A673 (cell line): ENCODE measurements around the gene BTNL2. TPM values are rescaled to one million over a fixed set of nuclear protein-coding genes. Genes with fewer than 3 reads are reported as not detected.

ENCODE experiments used
- BruUV-seq: library from RNA; stranded (reverse); fragments of 400-500 nt; replicated peaks from 2 replicates; lab custom pipeline; 2021; lab: Mats Ljungman, UMichigan
- CTCF ChIA-PET: fragments of 300-600 bp; sonication (Branson Sonifier 250); formaldehyde crosslinking; loops from one replicate; lab custom pipeline; 2022; ENCODE audit warnings: antibody characterized with exemption; lab: Charles Lee
- POLR2A ChIA-PET: fragments of 300-600 bp; sonication (Branson Sonifier 250); formaldehyde crosslinking; loops from one replicate; lab custom pipeline; 2022; ENCODE audit warnings: antibody characterized with exemption; ENCODE audit not compliant: low non-redundant PET; lab: Charles Lee
- DNase-seq: peaks from one replicate; pipeline ENCODE4 v3.0.0-alpha.2; 2015; ENCODE audit warnings: low spot score
- H3K27ac ChIP-seq: fragments of 200-600 bp; sonication (generic); 2 replicates; pipeline ENCODE4 v1.5.1; 2016; ENCODE audit warnings: mixed run types, low read depth, mild to moderate bottlenecking, mixed read lengths, antibody characterized with exemption, low read length; ENCODE audit not compliant: poor library complexity, severe bottlenecking
- H3K27me3 ChIP-seq: fragments of 200-600 bp; sonication (generic); replicated peaks from 2 replicates; pipeline ENCODE4 v1.6.1; 2017; ENCODE audit warnings: mixed run types, low read depth, mild to moderate bottlenecking, mixed read lengths, antibody characterized with exemption, low read length; ENCODE audit not compliant: insufficient read depth, poor library complexity
- H3K36me3 ChIP-seq: fragments of 200-600 bp; sonication (generic); 2 replicates; pipeline ENCODE4 v1.6.1; 2016; ENCODE audit warnings: mixed run types, mild to moderate bottlenecking, mixed read lengths, antibody characterized with exemption, low read length; ENCODE audit not compliant: insufficient read depth, poor library complexity, severe bottlenecking
- H3K4me1 ChIP-seq: fragments of 200-600 bp; sonication (generic); 2 replicates; pipeline ENCODE4 v1.6.1; 2017; ENCODE audit warnings: mixed run types, mild to moderate bottlenecking, mixed read lengths, antibody characterized with exemption, low read length; ENCODE audit not compliant: insufficient read depth, poor library complexity, severe bottlenecking
- H3K4me3 ChIP-seq: fragments of 200-600 bp; sonication (generic); 2 replicates; pipeline ENCODE4 v1.5.1; 2016; ENCODE audit warnings: low read depth, mixed run types, mild to moderate bottlenecking, mixed read lengths, low read length; ENCODE audit not compliant: poor library complexity, severe bottlenecking
- H3K9me3 ChIP-seq: fragments of 200-600 bp; sonication (generic); 2 replicates; pipeline ENCODE4 v1.6.1; 2016; ENCODE audit warnings: mixed run types, low read depth, mild to moderate bottlenecking, mixed read lengths, antibody characterized with exemption, low read length; ENCODE audit not compliant: poor library complexity, severe bottlenecking
- EZH2 ChIP-seq: fragments of 200-600 bp; sonication (generic); IDR thresholded peaks from 2 replicates; pipeline ENCODE4 v1.6.1; 2017; ENCODE audit warnings: borderline replicate concordance, low read depth, mild to moderate bottlenecking, mixed read lengths, antibody characterized with exemption, low read length; ENCODE audit not compliant: poor library complexity, severe bottlenecking
- intact Hi-C: fragments of 100-400 bp; cut with micrococcal nuclease; formaldehyde crosslinking; loops from one replicate; pipeline ENCODE4 v1.10.0; 2022; ENCODE audit not compliant: unreplicated experiment
- total RNA-seq: library from RNA; stranded (reverse); gene quantifications from 2 replicates; pipeline ENCODE4 v1.2.3, GENCODE V29; 2021
- TF ChIP-seq, protein P1 (sequence below): fragments of 300-800, 200-600 bp; sonication (generic); conservative IDR thresholded peaks from 2 replicates; pipeline ENCODE4 v1.5.1; 2017; ENCODE audit warnings: low read depth, mild to moderate bottlenecking, antibody characterized with exemption, low read length, moderate library complexity, mixed read lengths

BTNL2 gene
- total RNA-seq, 1 experiment from 2014 or later, result not detected

- ChIA-PET POLR2A (no interaction called here), CTCF (no interaction called here)
- BruUV-seq, result no TSS peak
- Histone ChIP-seq H3K27ac (no peak overlapping the region), H3K4me1 (peaks cover 5% of the 10 kb centered on the region), H3K27me3 (no peaks in the 10 kb centered on the region), H3K36me3 (no peaks in the 10 kb centered on the region), H3K9me3 (no peaks in the 10 kb centered on the region), H3K4me3 (no peak overlapping the region)
- intact Hi-C loops, result no loop called here
- TF ChIP-seq EZH2, result no peak
- TF ChIP-seq, protein P1, sequence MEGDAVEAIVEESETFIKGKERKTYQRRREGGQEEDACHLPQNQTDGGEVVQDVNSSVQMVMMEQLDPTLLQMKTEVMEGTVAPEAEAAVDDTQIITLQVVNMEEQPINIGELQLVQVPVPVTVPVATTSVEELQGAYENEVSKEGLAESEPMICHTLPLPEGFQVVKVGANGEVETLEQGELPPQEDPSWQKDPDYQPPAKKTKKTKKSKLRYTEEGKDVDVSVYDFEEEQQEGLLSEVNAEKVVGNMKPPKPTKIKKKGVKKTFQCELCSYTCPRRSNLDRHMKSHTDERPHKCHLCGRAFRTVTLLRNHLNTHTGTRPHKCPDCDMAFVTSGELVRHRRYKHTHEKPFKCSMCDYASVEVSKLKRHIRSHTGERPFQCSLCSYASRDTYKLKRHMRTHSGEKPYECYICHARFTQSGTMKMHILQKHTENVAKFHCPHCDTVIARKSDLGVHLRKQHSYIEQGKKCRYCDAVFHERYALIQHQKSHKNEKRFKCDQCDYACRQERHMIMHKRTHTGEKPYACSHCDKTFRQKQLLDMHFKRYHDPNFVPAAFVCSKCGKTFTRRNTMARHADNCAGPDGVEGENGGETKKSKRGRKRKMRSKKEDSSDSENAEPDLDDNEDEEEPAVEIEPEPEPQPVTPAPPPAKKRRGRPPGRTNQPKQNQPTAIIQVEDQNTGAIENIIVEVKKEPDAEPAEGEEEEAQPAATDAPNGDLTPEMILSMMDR, result no peak
- no peak for DNase-seq
Measured at GRCh38 chr6:32375739-32376529, 31.0 kb downstream of the BTNL2 start.

DNA sequence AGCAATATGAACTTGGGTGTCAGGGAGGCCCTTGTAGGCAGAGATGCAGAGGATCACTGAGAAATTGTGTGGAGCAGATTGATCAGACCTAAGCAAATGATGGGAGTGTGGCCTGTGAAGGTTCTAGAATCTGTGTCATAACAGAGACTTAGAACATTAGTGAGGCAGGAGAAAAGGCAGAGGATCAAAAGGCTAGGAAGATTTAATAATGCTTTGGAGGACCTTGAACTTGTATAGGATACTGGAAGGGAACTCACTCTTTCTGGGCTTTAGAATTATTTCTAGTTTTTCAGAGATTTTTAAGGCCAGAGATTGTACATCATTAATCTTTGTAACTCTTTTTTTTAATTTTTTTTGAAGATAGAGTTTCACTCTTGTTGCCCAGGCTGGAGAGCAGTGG is 35.2 kb downstream of the BTNL2 start, which contains the start of gene TSBP1:
Gene TSBP1 (minus strand): TSS at position 101 of the 400 bp plus-strand sequence. CDS start 197 bp downstream, outside the sequence.
- no peaks in the 10 kb centered on the region for H3K36me3 ChIP-seq
- CTCF ChIA-PET, result interaction anchor here (0.7 kb wide), 1 partner anchor 211 kb away, joined by 3 read pairs; no protein-coding TSS in a partner anchor

GRCh38 chr6:32371229-32371628 is 35.8 kb downstream of the BTNL2 start:
- intact Hi-C loops, result no loop called here
- no peak for TF ChIP-seq EZH2
- TF ChIP-seq, protein P1, result no peak
- Histone ChIP-seq H3K27me3 (no peaks in the 10 kb centered on the region), H3K36me3 (no peaks in the 10 kb centered on the region), H3K4me1 (peaks cover 5% of the 10 kb centered on the region), H3K27ac (no peak overlapping the region), H3K9me3 (no peaks in the 10 kb centered on the region), H3K4me3 (no peak overlapping the region)
- ChIA-PET POLR2A (no interaction called here), CTCF (interaction anchor here (0.7 kb wide), 1 partner anchor 211 kb away, joined by 3 read pairs; no protein-coding TSS in a partner anchor)
- DNase-seq, result peak; percentile 45
- BruUV-seq, result no TSS peak

More for the DNA sequence above, 35.2 kb downstream of the BTNL2 start, which contains the start of gene TSBP1:
- TF ChIP-seq EZH2, result no peak
- TF ChIP-seq, protein P1, result no peak
- H3K4me1 ChIP-seq, result peaks cover 5% of the 10 kb centered on the region
- H3K27ac ChIP-seq, result no peak within 1 kb of the TSS
- no TSS peak for BruUV-seq
- POLR2A ChIA-PET, result no interaction called here
- H3K27me3 ChIP-seq, result no peaks in the 10 kb centered on the region
- no peak within 1 kb of the TSS for H3K4me3 ChIP-seq
- no peak for DNase-seq
- H3K9me3 ChIP-seq, result no peaks in the 10 kb centered on the region
- intact Hi-C loops, result no loop called here
